ENCODE data around the gene HIBCH. TPM values are rescaled to one million over a fixed set of nuclear protein-coding genes. Genes with fewer than 3 reads are reported as not detected.

HIBCH gene
- total RNA-seq, 1 experiment from 2014 or later: 21.7 TPM

DNA sequence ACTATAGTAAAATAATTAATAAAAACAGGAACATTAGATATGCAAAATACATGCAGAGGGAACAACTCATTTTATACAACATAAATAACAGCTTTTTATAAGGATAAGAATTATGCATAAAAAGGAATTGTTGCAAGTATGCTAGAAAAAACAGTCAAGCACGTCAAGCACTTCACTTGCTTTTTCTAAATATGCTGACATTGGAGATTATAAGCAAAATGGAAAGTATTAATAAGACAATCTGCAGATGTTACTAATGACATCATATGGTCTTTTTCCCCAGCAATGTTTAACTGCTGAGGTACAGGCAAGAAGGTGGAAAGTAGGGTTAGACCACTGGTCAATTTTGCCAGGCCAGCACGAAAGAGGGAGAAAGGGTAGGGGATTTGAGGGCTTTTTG, 111.7 kb downstream of the HIBCH start:
- intact Hi-C loops (cut with micrococcal nuclease; ENCODE audit: unreplicated experiment) (no loop called here), in situ Hi-C loops (cut with HindIII; ENCODE audit: low pct_unique_long_range_greater_than_20kb, low sequenced_read_pairs) (no loop called here)
- no peak for DNase-seq (ENCODE audit: low read depth, low spot score)
- no TSS peak for BruUV-seq (replicated peaks)
- H3K36me3 ChIP-seq (ENCODE audit: control insufficient read depth, insufficient read depth, low read length): no peaks in the 10 kb centered on the region
- no peaks in the 10 kb centered on the region for H3K27me3 ChIP-seq (ENCODE audit: control insufficient read depth, insufficient read depth, low read length)
- no peaks in the 10 kb centered on the region for H3K9me3 ChIP-seq (ENCODE audit: control insufficient read depth, insufficient read depth, low read depth, low read length)
- H3K4me1 ChIP-seq (ENCODE audit: control insufficient read depth, insufficient read depth, low read length): no peaks in the 10 kb centered on the region
- no peak for ATAC-seq
- POLR2A ChIA-PET: no interaction called here
- TF ChIP-seq SIN3A (IDR thresholded peaks at IDR 0.05; ENCODE audit: borderline replicate concordance, insufficient read depth, low read depth, low read length): no peak
- TF ChIP-seq, protein P1, sequence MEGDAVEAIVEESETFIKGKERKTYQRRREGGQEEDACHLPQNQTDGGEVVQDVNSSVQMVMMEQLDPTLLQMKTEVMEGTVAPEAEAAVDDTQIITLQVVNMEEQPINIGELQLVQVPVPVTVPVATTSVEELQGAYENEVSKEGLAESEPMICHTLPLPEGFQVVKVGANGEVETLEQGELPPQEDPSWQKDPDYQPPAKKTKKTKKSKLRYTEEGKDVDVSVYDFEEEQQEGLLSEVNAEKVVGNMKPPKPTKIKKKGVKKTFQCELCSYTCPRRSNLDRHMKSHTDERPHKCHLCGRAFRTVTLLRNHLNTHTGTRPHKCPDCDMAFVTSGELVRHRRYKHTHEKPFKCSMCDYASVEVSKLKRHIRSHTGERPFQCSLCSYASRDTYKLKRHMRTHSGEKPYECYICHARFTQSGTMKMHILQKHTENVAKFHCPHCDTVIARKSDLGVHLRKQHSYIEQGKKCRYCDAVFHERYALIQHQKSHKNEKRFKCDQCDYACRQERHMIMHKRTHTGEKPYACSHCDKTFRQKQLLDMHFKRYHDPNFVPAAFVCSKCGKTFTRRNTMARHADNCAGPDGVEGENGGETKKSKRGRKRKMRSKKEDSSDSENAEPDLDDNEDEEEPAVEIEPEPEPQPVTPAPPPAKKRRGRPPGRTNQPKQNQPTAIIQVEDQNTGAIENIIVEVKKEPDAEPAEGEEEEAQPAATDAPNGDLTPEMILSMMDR (IDR thresholded peaks at IDR 0.05): no peak
- TF ChIP-seq, protein P2, sequence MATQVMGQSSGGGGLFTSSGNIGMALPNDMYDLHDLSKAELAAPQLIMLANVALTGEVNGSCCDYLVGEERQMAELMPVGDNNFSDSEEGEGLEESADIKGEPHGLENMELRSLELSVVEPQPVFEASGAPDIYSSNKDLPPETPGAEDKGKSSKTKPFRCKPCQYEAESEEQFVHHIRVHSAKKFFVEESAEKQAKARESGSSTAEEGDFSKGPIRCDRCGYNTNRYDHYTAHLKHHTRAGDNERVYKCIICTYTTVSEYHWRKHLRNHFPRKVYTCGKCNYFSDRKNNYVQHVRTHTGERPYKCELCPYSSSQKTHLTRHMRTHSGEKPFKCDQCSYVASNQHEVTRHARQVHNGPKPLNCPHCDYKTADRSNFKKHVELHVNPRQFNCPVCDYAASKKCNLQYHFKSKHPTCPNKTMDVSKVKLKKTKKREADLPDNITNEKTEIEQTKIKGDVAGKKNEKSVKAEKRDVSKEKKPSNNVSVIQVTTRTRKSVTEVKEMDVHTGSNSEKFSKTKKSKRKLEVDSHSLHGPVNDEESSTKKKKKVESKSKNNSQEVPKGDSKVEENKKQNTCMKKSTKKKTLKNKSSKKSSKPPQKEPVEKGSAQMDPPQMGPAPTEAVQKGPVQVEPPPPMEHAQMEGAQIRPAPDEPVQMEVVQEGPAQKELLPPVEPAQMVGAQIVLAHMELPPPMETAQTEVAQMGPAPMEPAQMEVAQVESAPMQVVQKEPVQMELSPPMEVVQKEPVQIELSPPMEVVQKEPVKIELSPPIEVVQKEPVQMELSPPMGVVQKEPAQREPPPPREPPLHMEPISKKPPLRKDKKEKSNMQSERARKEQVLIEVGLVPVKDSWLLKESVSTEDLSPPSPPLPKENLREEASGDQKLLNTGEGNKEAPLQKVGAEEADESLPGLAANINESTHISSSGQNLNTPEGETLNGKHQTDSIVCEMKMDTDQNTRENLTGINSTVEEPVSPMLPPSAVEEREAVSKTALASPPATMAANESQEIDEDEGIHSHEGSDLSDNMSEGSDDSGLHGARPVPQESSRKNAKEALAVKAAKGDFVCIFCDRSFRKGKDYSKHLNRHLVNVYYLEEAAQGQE (IDR thresholded peaks at IDR 0.05; ENCODE audit: insufficient read depth in 1 of 2, low read depth in 2 of 2, low read length in 1 of 2): no peak
- TF ChIP-seq POLR2AphosphoS5 (IDR thresholded peaks at IDR 0.05; ENCODE audit: low read depth, low read length): no peak
- no peak for TF ChIP-seq TCF7L2 (IDR thresholded peaks at IDR 0.05; ENCODE audit: low read depth, low read length)
- no peak overlapping the region for H3K27ac ChIP-seq (ENCODE audit: low read length)
- CTCF ChIA-PET: no interaction called here
- H3K4me3 ChIP-seq (ENCODE audit: low read depth in 2 of 2, low read length in 2 of 2): no peak overlapping the region

GRCh38 chr2:190205657-190206056, 114.0 kb downstream of the HIBCH start:
- in situ Hi-C loops (cut with HindIII; ENCODE audit: low pct_unique_long_range_greater_than_20kb, low sequenced_read_pairs) (no loop called here), intact Hi-C loops (cut with micrococcal nuclease; ENCODE audit: unreplicated experiment) (no loop called here)
- ChIA-PET CTCF (no interaction called here), POLR2A (no interaction called here)
- BruUV-seq (replicated peaks): no TSS peak
- no peaks in the 10 kb centered on the region for H3K36me3 ChIP-seq (ENCODE audit: control insufficient read depth, insufficient read depth, low read length)
- H3K27ac ChIP-seq (ENCODE audit: low read length): no peak overlapping the region
- H3K4me1 ChIP-seq (ENCODE audit: control insufficient read depth, insufficient read depth, low read length): no peaks in the 10 kb centered on the region
- TF ChIP-seq, protein P2 (IDR thresholded peaks at IDR 0.05; ENCODE audit: insufficient read depth in 1 of 2, low read depth in 2 of 2, low read length in 1 of 2): no peak
- TF ChIP-seq TCF7L2 (IDR thresholded peaks at IDR 0.05; ENCODE audit: low read depth, low read length): no peak
- TF ChIP-seq SIN3A (IDR thresholded peaks at IDR 0.05; ENCODE audit: borderline replicate concordance, insufficient read depth, low read depth, low read length): no peak
- TF ChIP-seq, protein P1 (IDR thresholded peaks at IDR 0.05): no peak
- TF ChIP-seq POLR2AphosphoS5 (IDR thresholded peaks at IDR 0.05; ENCODE audit: low read depth, low read length): no peak
- H3K27me3 ChIP-seq (ENCODE audit: control insufficient read depth, insufficient read depth, low read length): no peaks in the 10 kb centered on the region
- no peak for ATAC-seq
- no peak for DNase-seq (ENCODE audit: low read depth, low spot score)
- H3K9me3 ChIP-seq (ENCODE audit: control insufficient read depth, insufficient read depth, low read depth, low read length): no peaks in the 10 kb centered on the region
- no peak overlapping the region for H3K4me3 ChIP-seq (ENCODE audit: low read depth in 2 of 2, low read length in 2 of 2)
